ENCODE results near the gene PGBD1.

- TF ChIP-seq CTCF (IDR thresholded peaks at IDR 0.05) (no peak), EZH2 (IDR thresholded peaks at IDR 0.05; ENCODE audit: borderline replicate concordance, insufficient read depth, low read depth, low read length, poor library complexity, severe bottlenecking) (no peak)
These were observed 45.1 kb downstream of the PGBD1 start for GRCh38 chr6:28326371-28326948.

All from B cell (primary cell).